Ramos (cell line): ENCODE data around the gene TYRP1.

ENCODE experiments used
- in situ Hi-C: fragments of 300-500 bp; cut with MboI; formaldehyde crosslinking; loops from one replicate; pipeline ENCODE4 v1.14.3; 2022; ENCODE audit warnings: low sequenced_read_pairs; ENCODE audit not compliant: unreplicated experiment

TYRP1 gene

GRCh38 chr9:12723409-12724028, 30.3 kb downstream of the TYRP1 start:
- in situ Hi-C loops = loop anchor here (25.0 kb wide), 1 partner anchor 364 kb away; no protein-coding TSS in a partner anchor

- in situ Hi-C loops = no loop called here
These were observed 33.6 kb downstream of the TYRP1 start for GRCh38 chr9:12726795-12727194.

- in situ Hi-C loops = no loop called here
These were observed 37.0 kb downstream of the TYRP1 start for GRCh38 chr9:12730198-12730597.

DNA sequence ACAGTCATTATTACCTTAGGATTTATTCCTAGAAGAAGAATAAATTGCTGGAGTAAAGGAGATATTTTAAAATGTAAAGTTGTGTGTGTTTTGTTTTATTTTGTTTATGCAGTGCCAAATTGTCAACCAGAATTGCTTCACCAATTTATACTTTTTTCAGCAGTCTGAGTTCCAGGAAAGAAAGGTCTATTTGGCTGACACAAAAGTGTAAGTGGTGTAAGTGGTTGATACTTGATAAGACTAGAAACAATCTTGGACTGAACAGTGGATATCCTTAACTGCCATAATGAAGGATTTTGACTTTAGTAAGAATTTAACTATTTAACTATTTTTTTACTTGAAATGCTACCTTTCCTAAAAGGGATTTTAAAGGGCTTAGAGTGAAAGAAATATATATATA, 37.7 kb downstream of the TYRP1 start:
- in situ Hi-C loops = no loop called here

- in situ Hi-C loops = no loop called here
These were observed 39.8 kb downstream of the TYRP1 start for GRCh38 chr9:12732971-12733370.

GRCh38 chr9:12735665-12736064, 42.5 kb downstream of the TYRP1 start:
- in situ Hi-C loops = no loop called here

- in situ Hi-C loops = no loop called here
These were observed 44.7 kb downstream of the TYRP1 start for GRCh38 chr9:12737871-12738270.

DNA sequence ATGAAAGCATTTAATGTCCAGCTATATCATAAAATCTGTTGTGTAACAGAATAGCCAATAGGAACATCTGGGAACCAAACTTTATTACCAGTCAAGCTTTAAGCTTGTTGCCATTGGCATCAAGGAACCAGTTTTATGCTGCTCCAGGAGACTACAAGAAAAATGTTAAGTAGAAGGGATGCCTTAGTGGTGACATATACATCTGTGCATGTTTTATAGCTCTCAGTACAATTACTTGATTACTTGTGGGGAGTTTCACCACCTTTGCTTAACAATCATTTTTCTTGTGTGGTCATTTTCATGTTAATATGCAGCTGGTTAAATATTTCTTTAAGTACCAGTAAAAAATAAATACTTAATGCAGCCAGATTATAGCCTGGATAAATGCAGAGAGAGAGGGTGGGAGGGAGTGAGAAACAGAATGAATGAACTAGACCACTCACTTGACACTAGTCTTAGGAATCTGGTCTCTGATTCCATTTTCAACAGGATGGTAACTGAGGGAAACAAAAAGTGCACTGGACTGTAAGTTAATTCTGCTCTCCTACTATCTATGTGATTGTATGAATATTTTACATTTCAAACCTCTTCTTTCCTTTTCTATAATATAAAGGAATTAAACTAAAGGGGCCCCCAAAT, 45.9 kb downstream of the TYRP1 start:
- in situ Hi-C loops = no loop called here

GRCh38 chr9:12740845-12741244, 47.7 kb downstream of the TYRP1 start:
- in situ Hi-C loops = no loop called here

GRCh38 chr9:12748016-12748415, 54.8 kb downstream of the TYRP1 start:
- in situ Hi-C loops = no loop called here

DNA sequence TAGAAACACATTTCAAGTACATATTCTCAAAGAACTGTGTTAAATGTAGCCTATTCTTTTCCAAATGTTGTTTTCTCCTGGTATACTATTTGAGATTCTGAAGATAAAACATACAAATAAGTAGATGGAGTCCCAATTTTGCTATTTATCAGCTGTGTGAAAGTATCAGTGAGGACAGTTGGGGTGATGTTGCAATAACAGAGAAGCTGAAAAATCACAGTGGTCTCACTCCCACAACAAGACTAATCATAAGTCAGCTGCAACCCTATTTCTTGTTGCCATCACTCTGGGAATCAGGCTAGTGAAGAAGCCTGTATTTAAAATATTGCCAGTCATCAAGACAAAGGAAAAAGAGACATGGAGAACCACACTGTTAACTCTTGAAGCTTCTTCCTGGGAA, 55.8 kb downstream of the TYRP1 start:
- in situ Hi-C loops = no loop called here

- in situ Hi-C loops = no loop called here
These were observed 60.7 kb downstream of the TYRP1 start for GRCh38 chr9:12753931-12754330.

DNA sequence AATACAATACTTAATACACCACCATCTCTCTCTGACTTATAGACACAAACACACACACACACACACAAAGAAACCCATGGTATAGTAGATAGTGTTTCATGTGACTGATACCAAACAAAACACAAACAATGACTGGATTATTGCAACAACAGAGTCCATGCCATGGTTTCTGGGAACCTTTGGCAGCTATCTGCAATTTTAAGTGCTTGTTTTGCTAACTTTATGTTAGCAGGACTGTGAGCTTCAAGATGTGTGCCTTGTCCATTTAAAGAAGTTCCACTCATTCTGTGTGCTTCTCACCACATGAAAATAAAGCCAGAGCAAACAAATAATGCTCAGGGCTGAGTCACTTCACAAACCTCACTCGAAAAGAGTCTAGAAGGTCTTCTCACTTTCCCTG, 66.6 kb downstream of the TYRP1 start:
- in situ Hi-C loops = no loop called here
